Measurements from ENCODE around the gene FAM9B.
"Not testable (repeated sequence)": the region's sequence is repeated elsewhere in the genome, so short reads cannot be mapped to it uniquely, and the experiment has no call there.

The FAM9B gene

GRCh38 chrX:9033989-9034388 is at the start of gene FAM9B:
TSS of gene FAM9B (minus strand) at chrX:9034127. CDS start at chrX:9032986, 1,141 bp downstream.
- DNase-seq = no peak

- no peak for DNase-seq
These were observed 47.3 kb upstream of the FAM9B start for GRCh38 chrX:9081271-9081670.

DNA sequence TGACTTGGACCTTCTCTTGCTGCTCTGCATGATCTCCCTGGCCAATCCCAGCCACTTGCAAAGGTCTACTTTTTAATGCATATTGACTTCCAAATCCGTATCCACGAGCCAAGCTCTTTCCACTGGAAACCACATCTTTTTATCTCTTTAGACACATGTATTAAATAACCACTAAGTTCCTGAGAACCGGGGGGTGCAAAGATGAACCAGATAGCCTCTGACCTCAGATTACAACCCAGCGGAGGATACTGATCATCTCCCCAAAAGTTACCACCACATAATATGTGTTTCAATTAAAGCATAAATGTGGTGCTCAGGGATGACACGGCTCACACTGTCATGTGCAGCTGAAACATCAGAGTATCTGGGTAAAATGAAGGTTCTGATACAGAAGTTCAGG is 40.4 kb upstream of the FAM9B start:
- no peak for DNase-seq

DNA sequence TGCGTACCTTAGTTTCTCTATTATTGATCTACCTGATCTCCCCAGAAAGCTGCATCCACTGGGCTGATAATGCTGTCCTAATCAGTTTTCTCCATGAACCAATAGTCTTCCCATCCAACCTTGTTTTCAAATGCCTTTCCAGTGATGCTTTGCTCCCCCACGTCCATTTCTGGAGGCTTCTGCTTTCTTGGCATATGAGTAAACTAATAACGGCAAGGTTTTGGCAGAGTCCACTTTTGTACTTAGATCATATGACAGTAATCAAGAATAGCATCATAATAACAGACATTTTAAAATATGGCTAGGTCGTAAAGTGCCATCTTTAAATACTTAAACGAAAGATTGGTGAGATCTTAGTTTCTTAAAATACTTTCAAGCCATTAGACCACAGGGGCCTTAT is 38.4 kb upstream of the FAM9B start:
- DNase-seq = no peak

- DNase-seq = no peak
These were observed 37.2 kb upstream of the FAM9B start for GRCh38 chrX:9071031-9071650.

GRCh38 chrX:9069573-9069972 is 35.6 kb upstream of the FAM9B start:
- no peak for DNase-seq

DNA sequence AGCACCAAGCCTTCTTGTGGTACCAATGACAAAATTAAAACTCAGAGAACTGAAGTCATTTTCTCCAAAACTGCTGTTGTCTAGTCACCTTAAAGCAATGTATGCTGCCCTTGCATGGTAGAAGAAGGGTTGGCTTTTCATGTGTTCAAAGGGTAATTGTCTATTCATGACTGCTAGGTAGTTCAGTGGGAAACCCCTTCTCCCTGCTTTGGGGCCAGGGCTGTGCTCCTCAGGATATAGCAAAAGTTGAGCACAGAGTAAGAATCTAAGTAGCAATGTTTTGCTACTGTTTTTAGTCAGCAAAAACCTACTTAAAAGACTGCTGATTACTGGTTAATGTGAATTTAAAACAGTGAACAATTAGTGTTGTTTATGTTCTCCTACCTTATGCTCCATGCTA is 30.8 kb upstream of the FAM9B start:
- no peak for DNase-seq

DNA sequence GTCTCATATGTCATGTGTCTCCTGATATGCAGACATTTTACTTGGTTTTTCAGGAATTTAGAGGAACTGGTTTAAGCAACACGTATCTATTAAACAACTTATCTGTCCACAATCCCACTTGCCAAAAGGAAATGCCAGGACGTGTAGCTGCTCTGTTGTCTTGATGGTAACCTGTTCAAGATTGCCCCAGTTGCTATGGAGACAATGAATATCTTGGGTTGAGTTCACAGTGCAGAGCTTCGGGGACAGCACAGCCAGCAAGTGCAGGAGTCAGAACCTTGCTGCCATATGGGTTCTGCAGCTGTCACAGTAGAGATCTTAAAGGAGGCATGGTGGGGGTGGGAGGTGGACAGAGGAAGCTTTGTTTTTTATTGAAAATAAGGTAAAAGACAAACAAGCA is 28.7 kb upstream of the FAM9B start:
- DNase-seq = no peak

DNA sequence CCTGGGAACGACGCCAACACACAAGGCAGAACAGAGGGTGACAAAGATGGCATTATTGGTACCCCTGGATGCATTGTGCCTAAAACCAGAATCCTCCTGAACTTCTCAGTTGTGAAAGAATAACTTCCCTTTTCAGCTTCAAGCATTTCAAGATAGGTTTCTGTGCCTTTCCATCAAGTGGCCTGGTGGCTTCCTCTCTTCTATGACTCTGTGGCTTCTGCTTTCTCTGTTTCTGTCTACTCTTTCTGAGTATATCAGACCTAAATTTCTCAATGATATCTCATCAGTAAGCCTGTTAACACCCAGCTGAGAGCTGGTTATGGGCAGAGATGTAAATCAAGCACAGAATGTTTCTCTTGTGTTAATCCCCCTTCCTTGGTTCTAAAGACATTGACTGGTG is 21.4 kb upstream of the FAM9B start:
- no peak for DNase-seq

GRCh38 chrX:9052081-9052480 is 18.2 kb upstream of the FAM9B start:
- no peak for DNase-seq

GRCh38 chrX:9050331-9050730 is 16.4 kb upstream of the FAM9B start:
- DNase-seq = no peak

GRCh38 chrX:9048801-9049200 is 14.9 kb upstream of the FAM9B start:
- DNase-seq = no peak

DNA sequence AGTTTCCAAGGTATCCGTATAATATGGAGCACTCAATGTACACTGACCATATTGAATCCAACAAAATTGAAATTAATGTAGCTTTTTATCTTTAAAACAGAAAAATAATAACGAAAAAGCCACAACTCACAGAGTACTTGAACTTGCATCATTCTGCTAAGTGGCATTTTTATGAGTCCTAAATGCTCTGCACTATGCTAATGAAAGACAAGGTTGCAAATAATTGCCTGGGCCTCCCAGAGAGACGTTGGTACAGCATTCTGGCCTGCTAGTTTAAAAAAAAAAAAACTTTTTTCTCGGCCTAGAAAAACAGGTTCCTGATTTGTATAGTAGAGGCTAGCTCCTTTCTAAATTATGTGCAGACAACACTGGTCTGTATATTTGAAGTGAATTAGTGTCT is 4.3 kb upstream of the FAM9B start:
- DNase-seq = no peak

DNA sequence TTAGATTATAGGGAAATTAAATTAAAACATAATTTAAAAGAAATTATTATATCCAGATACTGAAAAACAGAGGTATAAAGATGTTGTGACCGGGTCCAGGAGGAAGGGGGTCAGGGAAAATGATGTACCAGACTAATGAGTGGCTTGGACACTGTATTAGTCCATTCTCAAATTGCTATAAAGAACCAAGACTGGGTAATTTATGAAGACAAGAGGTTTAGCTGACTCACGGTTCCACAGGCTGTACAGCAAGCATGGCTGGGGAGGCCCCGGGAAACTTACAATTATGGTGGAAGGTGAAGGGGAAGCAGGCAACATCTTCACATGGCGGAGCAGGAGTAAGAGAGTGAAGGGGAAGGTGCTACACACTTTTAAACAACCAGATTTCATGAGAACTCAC is 3.4 kb upstream of the FAM9B start:
- no peak for DNase-seq

GRCh38 chrX:9033586-9033985 is 341 bp downstream of the FAM9B start:
- no peak for DNase-seq

- no peak for DNase-seq
These were observed 748 bp downstream of the FAM9B start for GRCh38 chrX:9033179-9033578.

- no peak for DNase-seq
These were observed 10.6 kb downstream of the FAM9B start for GRCh38 chrX:9023293-9023692.

GRCh38 chrX:9019151-9019550 is 14.8 kb downstream of the FAM9B start:
- DNase-seq = no peak

- not testable (repeated sequence) for DNase-seq
These were observed 15.6 kb downstream of the FAM9B start for GRCh38 chrX:9018332-9018731.

DNA sequence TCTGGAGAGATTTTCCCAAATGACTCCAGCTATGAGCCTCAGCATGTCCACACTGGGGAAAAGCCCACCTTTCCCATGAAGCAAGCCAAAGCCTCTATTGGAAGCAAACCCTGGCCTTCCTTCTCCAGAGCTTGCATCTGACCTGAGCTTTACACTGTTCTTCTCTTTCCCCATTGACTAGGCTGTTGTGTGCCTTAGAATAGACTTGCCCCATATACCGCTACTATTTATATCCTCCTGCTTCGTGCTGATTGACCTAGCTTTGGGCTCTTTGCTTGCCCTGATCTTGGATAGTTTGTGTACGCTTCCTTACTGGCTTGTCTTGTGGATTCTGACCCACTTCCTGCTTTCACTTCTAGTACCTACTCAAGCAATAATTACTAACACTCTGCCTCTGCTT is 30.9 kb downstream of the FAM9B start:
- DNase-seq = no peak

GRCh38 chrX:8988446-8988845 is 45.5 kb downstream of the FAM9B start:
- DNase-seq = no peak

DNA sequence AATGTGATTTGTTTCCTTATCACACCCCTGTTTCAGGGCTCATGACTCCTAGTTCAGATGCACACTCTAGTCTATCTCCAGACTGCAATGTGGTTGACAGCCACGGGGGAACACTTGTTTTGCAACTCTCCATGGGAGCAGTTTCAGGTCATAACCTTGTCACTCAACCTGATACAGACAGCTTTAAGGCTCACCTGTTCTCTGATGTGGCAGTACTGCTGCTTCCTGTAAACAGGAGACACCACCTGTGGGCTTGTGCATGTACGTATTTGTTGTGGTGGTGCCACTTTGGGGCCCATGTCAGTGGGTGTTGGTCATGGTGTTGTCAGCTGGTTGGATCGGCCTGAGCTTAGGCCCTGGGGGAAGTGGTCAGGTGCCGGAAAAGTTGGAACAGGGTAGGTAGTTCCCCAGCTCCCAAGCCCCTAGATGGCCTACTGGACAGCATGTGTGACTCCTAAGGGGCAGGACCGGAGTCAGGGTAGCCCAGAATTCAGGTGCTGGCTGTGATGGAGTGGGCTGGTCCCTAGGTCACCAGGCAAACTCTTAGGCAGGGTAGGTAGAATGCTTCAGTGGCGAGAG is 46.2 kb downstream of the FAM9B start:
- no peak for DNase-seq

GRCh38 chrX:8984231-8984630 is 49.7 kb downstream of the FAM9B start:
- no peak for DNase-seq

- DNase-seq = no peak
These were observed 52.2 kb downstream of the FAM9B start for GRCh38 chrX:8981723-8982122.

GRCh38 chrX:8980756-8981155 is 53.2 kb downstream of the FAM9B start:
- no peak for DNase-seq

All from NCI-H2081 (cell line).